Measurements from ENCODE around the gene TFIP11.

DNA sequence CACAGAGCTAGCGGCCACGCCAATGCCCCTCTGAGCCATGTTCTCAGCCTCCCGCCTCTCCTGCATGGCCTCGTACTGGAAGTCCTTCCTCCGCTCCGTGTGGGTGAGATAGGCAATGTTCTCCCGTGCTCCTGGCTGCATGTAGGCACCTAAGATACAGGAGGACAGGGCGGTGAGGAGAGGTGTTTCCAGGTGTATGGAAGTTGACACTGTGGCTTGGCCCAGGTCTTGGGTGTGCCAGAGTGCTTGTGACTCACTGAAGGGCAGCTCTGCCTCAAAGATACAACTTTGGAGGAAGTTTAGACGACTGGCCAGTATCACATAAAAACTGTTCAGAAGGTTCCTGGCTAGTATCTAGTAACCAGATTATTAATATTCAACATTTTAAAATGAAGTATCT, 20.1 kb downstream of the TFIP11 start:
- TF ChIP-seq CTCF (IDR thresholded peaks at IDR 0.05) (no peak), POLR2A (IDR thresholded peaks at IDR 0.05) (no peak)

All from testis (tissue), 2 donors.